ENCODE measurements around the gene PCED1A. TPM values are rescaled to one million over a fixed set of nuclear protein-coding genes. Genes with fewer than 3 reads are reported as not detected.

Gene PCED1A
- total and polyA plus RNA-seq, 2 donors from 2014 or later = 43.6 to 47.7 TPM

GRCh38 chr20:2869381-2869780, 28.9 kb upstream of the PCED1A start:
- Histone ChIP-seq H3K9me3 (ENCODE audit: control insufficient read depth in 2 of 3, insufficient read depth in 1 of 3, low read length in 3 of 3) (no peaks in the 10 kb centered on the region), H3K36me3 (ENCODE audit: control insufficient read depth in 2 of 3, insufficient read depth in 3 of 3, low read length in 3 of 3) (peaks cover 0 to 11% (median 5%) of the 10 kb centered on the region in 3 donors), H3K4me3 (ENCODE audit: low read length in 3 of 3) (no peak overlapping the region), H3K27ac (ENCODE audit: low read depth in 2 of 2, low read length in 2 of 2) (no peak overlapping the region), H3K9ac (ENCODE audit: low read length in 3 of 3) (no peak overlapping the region), H3K4me1 (ENCODE audit: control insufficient read depth in 2 of 3, insufficient read depth in 2 of 3, low read depth in 1 of 3, low read length in 3 of 3) (peaks cover 0 to 11% (median 4%) of the 10 kb centered on the region in 3 donors), H3K27me3 (ENCODE audit: control insufficient read depth, insufficient read depth, low read length) (peaks cover 7% of the 10 kb centered on the region)
- TF ChIP-seq CTCF (IDR thresholded peaks at IDR 0.05; ENCODE audit: borderline replicate concordance, extremely low read depth, insufficient read depth) = no peak
- no peak for DNase-seq
- FAIRE-seq = no peak
- intact Hi-C loops (cut with DNase I) = no loop called here

DNA sequence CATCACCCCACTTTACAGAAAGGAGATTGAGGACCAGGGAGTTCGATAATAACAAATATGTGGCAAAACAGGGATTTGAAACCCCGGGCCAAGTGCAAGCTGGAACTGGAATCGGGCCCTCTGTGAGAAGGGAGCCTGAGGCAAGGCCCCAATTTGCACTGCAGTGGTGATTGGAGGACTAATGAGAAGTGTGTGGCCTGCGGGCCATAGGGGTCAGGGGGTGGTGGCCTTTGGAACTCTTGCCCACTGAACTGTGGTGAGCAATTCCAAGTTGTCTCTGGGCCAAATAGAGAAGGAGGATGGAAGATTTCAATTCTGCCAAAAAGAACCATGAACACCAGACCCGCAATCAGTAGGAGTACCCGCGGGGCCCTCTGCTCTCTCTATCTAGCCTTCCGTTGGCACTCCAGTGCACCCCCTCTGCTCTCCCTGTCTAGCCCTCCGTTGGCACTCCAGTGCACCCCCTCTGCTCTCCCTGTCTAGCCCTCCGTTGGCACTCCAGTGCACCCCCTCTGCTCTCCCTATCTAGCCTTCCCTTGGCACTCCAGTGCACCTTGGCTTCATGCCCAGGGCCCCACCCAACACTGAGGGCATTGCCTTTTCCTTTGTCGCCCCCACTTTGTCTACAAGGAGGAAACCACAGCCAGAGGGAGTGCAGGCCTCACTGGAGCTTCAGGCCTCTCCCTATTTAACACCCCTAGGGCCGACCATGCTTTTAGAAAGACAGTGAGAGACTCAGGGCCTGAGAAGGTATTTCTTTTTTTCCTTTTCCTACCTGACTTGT, 26.8 kb upstream of the PCED1A start:
- Histone ChIP-seq H3K36me3 (ENCODE audit: control insufficient read depth in 2 of 3, insufficient read depth in 3 of 3, low read length in 3 of 3) (peaks cover 0 to 13% (median 5%) of the 10 kb centered on the region in 3 donors), H3K4me1 (ENCODE audit: control insufficient read depth in 2 of 3, insufficient read depth in 2 of 3, low read depth in 1 of 3, low read length in 3 of 3) (peaks cover 0 to 4% (median 0%) of the 10 kb centered on the region in 3 donors), H3K9me3 (ENCODE audit: control insufficient read depth in 2 of 3, insufficient read depth in 1 of 3, low read length in 3 of 3) (no peaks in the 10 kb centered on the region), H3K4me3 (ENCODE audit: low read length in 3 of 3) (no peak overlapping the region), H3K27ac (ENCODE audit: low read depth in 2 of 2, low read length in 2 of 2) (no peak overlapping the region), H3K9ac (ENCODE audit: low read length in 3 of 3) (no peak overlapping the region), H3K27me3 (ENCODE audit: control insufficient read depth, insufficient read depth, low read length) (peaks cover 4% of the 10 kb centered on the region)
- DNase-seq (no peak), FAIRE-seq (no peak)
- TF ChIP-seq CTCF (IDR thresholded peaks at IDR 0.05; ENCODE audit: borderline replicate concordance, extremely low read depth, insufficient read depth) = no peak
- intact Hi-C loops (cut with DNase I) = no loop called here

DNA sequence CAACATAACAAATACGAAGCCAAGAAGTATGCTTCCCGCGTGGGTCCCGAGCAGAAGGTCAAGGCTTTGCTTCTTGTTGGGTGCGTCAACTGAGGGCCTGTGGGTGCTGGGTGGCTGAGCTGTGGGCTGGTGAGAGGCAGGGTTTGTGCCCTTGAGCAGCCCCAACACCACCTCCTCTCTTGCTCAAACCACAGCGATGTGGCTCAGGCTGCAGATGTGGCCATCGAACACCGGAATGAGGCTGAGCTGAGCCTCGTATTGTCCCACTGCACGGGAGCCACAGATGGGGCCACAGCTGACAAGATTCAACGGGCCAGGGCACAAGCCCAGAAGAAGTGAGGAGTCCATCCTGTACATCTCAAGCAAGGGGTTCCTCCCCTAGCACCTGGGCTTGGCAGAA, 25.8 kb upstream of the PCED1A start:
- Histone ChIP-seq H3K4me3 (ENCODE audit: low read length in 3 of 3) (no peak overlapping the region), H3K4me1 (ENCODE audit: control insufficient read depth in 2 of 3, insufficient read depth in 2 of 3, low read depth in 1 of 3, low read length in 3 of 3) (no peaks in the 10 kb centered on the region), H3K27me3 (ENCODE audit: control insufficient read depth, insufficient read depth, low read length) (no peaks in the 10 kb centered on the region), H3K9ac (ENCODE audit: low read length in 3 of 3) (no peak overlapping the region), H3K36me3 (ENCODE audit: control insufficient read depth in 2 of 3, insufficient read depth in 3 of 3, low read length in 3 of 3) (peaks cover 0 to 21% (median 11%) of the 10 kb centered on the region in 3 donors), H3K9me3 (ENCODE audit: control insufficient read depth in 2 of 3, insufficient read depth in 1 of 3, low read length in 3 of 3) (no peaks in the 10 kb centered on the region), H3K27ac (ENCODE audit: low read depth in 2 of 2, low read length in 2 of 2) (no peak overlapping the region)
- FAIRE-seq (no peak), DNase-seq (no peak)
- no peak for TF ChIP-seq CTCF (IDR thresholded peaks at IDR 0.05; ENCODE audit: borderline replicate concordance, extremely low read depth, insufficient read depth)
- intact Hi-C loops (cut with DNase I) = no loop called here

All from kidney (tissue), 14 donors.